GM19395 (cell line): ENCODE data around the gene SCN1A.
"Not testable (repeated sequence)": the region's sequence is repeated elsewhere in the genome, so short reads cannot be mapped to it uniquely, and the experiment has no call there.

ENCODE experiments used
- ATAC-seq: cut with Tn5 transposase; IDR thresholded peaks from one replicate; pipeline ENCODE4 v1.9.1; 2021; ENCODE audit warnings: mild to moderate bottlenecking, moderate library complexity; ENCODE audit not compliant: unreplicated experiment

Gene SCN1A

GRCh38 chr2:166135849-166136258, 8.0 kb upstream of the SCN1A start:
- ATAC-seq: no peak

GRCh38 chr2:166135152-166135848, 7.5 kb upstream of the SCN1A start:
- ATAC-seq: no peak

- ATAC-seq: no peak
Measured at GRCh38 chr2:166134252-166135151, 6.7 kb upstream of the SCN1A start.

- no peak for ATAC-seq
Measured at GRCh38 chr2:166133653-166134052, 5.8 kb upstream of the SCN1A start.

- no peak for ATAC-seq
Measured at GRCh38 chr2:166128156-166128505, 311 bp upstream of the SCN1A start.

- no peak for ATAC-seq
Measured at GRCh38 chr2:166126007-166126639, 1.7 kb downstream of the SCN1A start.

GRCh38 chr2:166125557-166125956, 2.3 kb downstream of the SCN1A start:
- ATAC-seq: no peak

- no peak for ATAC-seq
Measured at GRCh38 chr2:166118180-166118579, 9.6 kb downstream of the SCN1A start.

- no peak for ATAC-seq
Measured at GRCh38 chr2:166117491-166117890, 10.3 kb downstream of the SCN1A start.

- no peak for ATAC-seq
Measured at GRCh38 chr2:166115589-166115988, 12.2 kb downstream of the SCN1A start.

GRCh38 chr2:166112193-166112605, 15.6 kb downstream of the SCN1A start:
- ATAC-seq: no peak

- no peak for ATAC-seq
Measured at GRCh38 chr2:166106431-166107015, 21.3 kb downstream of the SCN1A start.

- no peak for ATAC-seq
Measured at GRCh38 chr2:166104773-166105172, 23.0 kb downstream of the SCN1A start.

GRCh38 chr2:166104084-166104483, 23.7 kb downstream of the SCN1A start:
- no peak for ATAC-seq

- ATAC-seq: not testable (repeated sequence)
Measured at GRCh38 chr2:166103277-166103676, 24.5 kb downstream of the SCN1A start.

GRCh38 chr2:166094325-166094724, 33.5 kb downstream of the SCN1A start:
- no peak for ATAC-seq

GRCh38 chr2:166092889-166093288, 34.9 kb downstream of the SCN1A start:
- no peak for ATAC-seq

GRCh38 chr2:166091439-166091838, 36.4 kb downstream of the SCN1A start:
- no peak for ATAC-seq

- ATAC-seq: no peak
Measured at GRCh38 chr2:166090908-166091307, 36.9 kb downstream of the SCN1A start.

- no peak for ATAC-seq
Measured at GRCh38 chr2:166090346-166090745, 37.5 kb downstream of the SCN1A start.

- no peak for ATAC-seq
Measured at GRCh38 chr2:166088634-166089033, 39.2 kb downstream of the SCN1A start.
